ENCODE results near the gene TMEM151B. TPM values are rescaled to one million over a fixed set of nuclear protein-coding genes. Genes with fewer than 3 reads are reported as not detected.

TMEM151B gene
- total RNA-seq, 2 donors from 2014 or later = 0.09 to 1.1 TPM

- Histone ChIP-seq H3K36me3 (no peaks in the 10 kb centered on the region), H3K27me3 (replicated peaks; ENCODE audit: insufficient read depth) (no peaks in the 10 kb centered on the region), H3K27ac (peak overlapping the region; percentile 34 to 44), H3K4me3 (no peak overlapping the region), H3K9me3 (no peaks in the 10 kb centered on the region), H3K4me1 (replicated peaks) (peaks cover 10% of the 10 kb centered on the region)
- DNase-seq (ENCODE audit: low spot score) = no peak
- intact Hi-C loops (cut with DNase I) = no loop called here
- 46% methylated on average over 15 of the region's 15 CpGs for WGBS
- no peak for TF ChIP-seq CTCF (IDR thresholded peaks at IDR 0.05)
- no peak for TF ChIP-seq POLR2A (IDR thresholded peaks at IDR 0.05)
- TF ChIP-seq POLR2AphosphoS5 (IDR thresholded peaks at IDR 0.05) = no peak
Measured at GRCh38 chr6:44226368-44227147, 43.7 kb upstream of the TMEM151B start.

GRCh38 chr6:44227148-44227793 lies 43.0 kb upstream of the TMEM151B start:
- DNase-seq (ENCODE audit: low spot score) = no peak
- H3K4me3 ChIP-seq = no peak overlapping the region
- TF ChIP-seq POLR2A (IDR thresholded peaks at IDR 0.05) (no peak), POLR2AphosphoS5 (IDR thresholded peaks at IDR 0.05) (no peak), CTCF (IDR thresholded peaks at IDR 0.05) (no peak)
- H3K4me1 ChIP-seq (replicated peaks) = peaks cover 3% of the 10 kb centered on the region
- 66% methylated on average over 7 of the region's 7 CpGs for WGBS
- H3K27me3 ChIP-seq (replicated peaks; ENCODE audit: insufficient read depth) = no peaks in the 10 kb centered on the region
- peak overlapping the region; percentile 34 to 44 for H3K27ac ChIP-seq
- H3K36me3 ChIP-seq = no peaks in the 10 kb centered on the region
- intact Hi-C loops (cut with DNase I) = no loop called here
- H3K9me3 ChIP-seq = no peaks in the 10 kb centered on the region

- 84% methylated on average over 6 of the region's 6 CpGs for WGBS
- DNase-seq (ENCODE audit: low spot score) = no peak
- Histone ChIP-seq H3K27ac (no peak overlapping the region), H3K36me3 (no peaks in the 10 kb centered on the region), H3K27me3 (replicated peaks; ENCODE audit: insufficient read depth) (no peaks in the 10 kb centered on the region), H3K9me3 (no peaks in the 10 kb centered on the region), H3K4me3 (no peak overlapping the region), H3K4me1 (replicated peaks) (peaks cover 3% of the 10 kb centered on the region)
- intact Hi-C loops (cut with DNase I) = no loop called here
- TF ChIP-seq POLR2A (IDR thresholded peaks at IDR 0.05) (no peak), CTCF (IDR thresholded peaks at IDR 0.05) (no peak), POLR2AphosphoS5 (IDR thresholded peaks at IDR 0.05) (no peak)
Measured at GRCh38 chr6:44228031-44228430, 42.2 kb upstream of the TMEM151B start.

GRCh38 chr6:44228433-44228832 lies 41.8 kb upstream of the TMEM151B start:
- Histone ChIP-seq H3K27ac (no peak overlapping the region), H3K9me3 (no peaks in the 10 kb centered on the region), H3K4me1 (replicated peaks) (peaks cover 3% of the 10 kb centered on the region), H3K27me3 (replicated peaks; ENCODE audit: insufficient read depth) (no peaks in the 10 kb centered on the region), H3K4me3 (no peak overlapping the region), H3K36me3 (no peaks in the 10 kb centered on the region)
- no peak for DNase-seq (ENCODE audit: low spot score)
- intact Hi-C loops (cut with DNase I) = no loop called here
- WGBS = 91% methylated on average over 7 of the region's 7 CpGs
- TF ChIP-seq CTCF (IDR thresholded peaks at IDR 0.05) (no peak), POLR2AphosphoS5 (IDR thresholded peaks at IDR 0.05) (no peak), POLR2A (IDR thresholded peaks at IDR 0.05) (no peak)
